K562 (cell line): Measurements from ENCODE around the gene SLC10A3. TPM values are rescaled to one million over a fixed set of nuclear protein-coding genes. Genes with fewer than 3 reads are reported as not detected.

ENCODE experiments used
- BDP1 ChIP-seq: IDR thresholded peaks from 3 replicates; pipeline ENCODE4 v1.6.1; 2011; ENCODE audit not compliant: insufficient read length, insufficient read depth
- BMI1 ChIP-seq: fragments of 150-350 bp; IDR thresholded peaks from 2 replicates; pipeline ENCODE4 v1.6.1; 2014; ENCODE audit warnings: low read length
- CEBPB ChIP-seq: fragments of 450-650 bp; IDR thresholded peaks from 2 replicates; pipeline ENCODE4 v1.6.1; 2016; ENCODE audit warnings: missing genetic modification characterization, missing compliant biosample characterization
- ETV6 ChIP-seq, 3 experiments: fragments of 150-350 bp in 1 of 3; sonication (generic) in 1 of 3; formaldehyde crosslinking in 1 of 3; IDR thresholded peaks; 2 replicates each; pipeline versions ENCODE4 v1.6.1 to v1.8.0; 2014 to 2022; ENCODE audit warnings: borderline replicate concordance in 2 of 3, low read depth in 2 of 3, antibody characterized with exemption in 1 of 3, low read length in 1 of 3, mild to moderate bottlenecking in 1 of 3, missing genetic modification reagents in 1 of 3
- EZH2 ChIP-seq: IDR thresholded peaks from 2 replicates; pipeline ENCODE4 v1.6.1; 2012; ENCODE audit warnings: low read depth, mild to moderate bottlenecking, inconsistent platforms, low read length, borderline replicate concordance
- FOXK2 ChIP-seq, 2 experiments: fragments of 450-650 bp; IDR thresholded peaks in 1 of 2; conservative IDR thresholded peaks in 1 of 2; 2 replicates each; pipeline ENCODE4 v1.6.1; 2016; ENCODE audit warnings: low read depth in 2 of 2, mild to moderate bottlenecking in 1 of 2
- HDAC2 ChIP-seq: fragments of 450-650 bp; IDR thresholded peaks from 2 replicates; pipeline ENCODE4 v1.6.1; 2016; ENCODE audit warnings: mild to moderate bottlenecking
- HOXB6 ChIP-seq: fragments of 250-450 bp; sonication (Bioruptor Pico); IDR thresholded peaks from 2 replicates; pipeline ENCODE4 v1.5.1; 2022; ENCODE audit warnings: mild to moderate bottlenecking, borderline replicate concordance
- PPARD ChIP-seq: fragments of 250-450 bp; sonication (Bioruptor Pico); IDR thresholded peaks from 2 replicates; pipeline ENCODE4 v1.8.0; 2022; ENCODE audit warnings: inconsistent platforms, mild to moderate bottlenecking, moderate library complexity
- PTRF ChIP-seq: fragments of 450-650 bp; IDR thresholded peaks from 2 replicates; pipeline ENCODE4 v1.6.1; 2016; ENCODE audit warnings: mild to moderate bottlenecking, missing genetic modification characterization, missing compliant biosample characterization
- SP1 ChIP-seq: sonication (generic); formaldehyde crosslinking; IDR thresholded peaks from 2 replicates; pipeline ENCODE4 v1.8.1; 2022; ENCODE audit warnings: mild to moderate bottlenecking, missing genetic modification reagents
- STAT5B ChIP-seq: fragments of 250-450 bp; sonication (Bioruptor Pico); IDR thresholded peaks from 2 replicates; pipeline ENCODE4 v1.8.0; 2021; ENCODE audit warnings: mild to moderate bottlenecking, inconsistent platforms
- TRIM24 ChIP-seq, 2 experiments: fragments of 450-650 bp; IDR thresholded peaks; 2 replicates each; pipeline ENCODE4 v1.6.1; 2016
- USF2 ChIP-seq: sonication (generic); formaldehyde crosslinking; IDR thresholded peaks from 2 replicates; pipeline ENCODE4 v1.5.0; 2020; ENCODE audit warnings: missing genetic modification reagents
- ZKSCAN3 ChIP-seq: fragments of 250-450 bp; sonication (Bioruptor Pico); IDR thresholded peaks from 2 replicates; pipeline ENCODE4 v1.4.0; 2020
- polyA plus RNA-seq, 8 experiments: library from polyadenylated mRNA; depleted of rRNA in 4 of 8; stranded (reverse) in 5 of 8; unstranded in 3 of 8; fragments of >200 nt; fragmentation: Nextera tagmentation in 2 of 8; fragmentation: Illumina TruSeq in 1 of 8; extraction: Ambion mirVana in 2 of 8; extraction: Trizol in 1 of 8; gene quantifications; 2 replicates each; pipeline versions ENCODE4 v1.2.1 to v1.2.3, GENCODE V29; 2011 to 2014; ENCODE audit warnings: inconsistent platforms in 1 of 8, missing spikeins in 1 of 8
- total RNA-seq, 7 experiments: library from RNA; depleted of rRNA in 6 of 7; stranded (reverse); fragments of >200 nt in 6 of 7; fragmentation: Illumina TruSeq in 2 of 7; extraction: Trizol in 2 of 7; gene quantifications; 2 replicates each; pipeline versions ENCODE4 v1.2.1 to v1.2.3, GENCODE V29; 2011 to 2021; ENCODE audit warnings: low replicate concordance in 1 of 7
- TF ChIP-seq, protein P1 (sequence below): fragments of 450-650 bp; formaldehyde crosslinking; IDR thresholded peaks from 2 replicates; pipeline ENCODE4 v1.4.0; 2022; ENCODE audit warnings: missing genetic modification characterization
- TF ChIP-seq, protein P2 (sequence below): sonication (generic); formaldehyde crosslinking; IDR thresholded peaks from 2 replicates; pipeline ENCODE4 v1.8.0; 2022; ENCODE audit warnings: mild to moderate bottlenecking, missing genetic modification reagents, borderline replicate concordance
- TF ChIP-seq, protein P3 (sequence below), 3 experiments: IDR thresholded peaks in 2 of 3; conservative IDR thresholded peaks in 1 of 3; 2 replicates each; pipeline ENCODE4 v1.5.1; 2011 to 2012; ENCODE audit warnings: low read length in 3 of 3, mild to moderate bottlenecking in 3 of 3, control low read depth in 2 of 3, improper control_type of control experiment in 1 of 3, inconsistent platforms in 1 of 3, low read depth in 1 of 3, mixed read lengths in 1 of 3, moderate library complexity in 1 of 3; ENCODE audit not compliant: insufficient read depth in 2 of 3
- TF ChIP-seq, protein P4 (sequence below): fragments of 450-650 bp; IDR thresholded peaks from 2 replicates; pipeline ENCODE4 v1.6.1; 2014; ENCODE audit warnings: low read depth, mild to moderate bottlenecking, moderate library complexity, borderline replicate concordance

Gene SLC10A3
- total and polyA plus RNA-seq, 9 of the 15 experiments (the other 6 are each of a cell fraction or from before 2014, with no cell fraction given) = 5.2 to 30.6 (median 16.7) TPM

DNA sequence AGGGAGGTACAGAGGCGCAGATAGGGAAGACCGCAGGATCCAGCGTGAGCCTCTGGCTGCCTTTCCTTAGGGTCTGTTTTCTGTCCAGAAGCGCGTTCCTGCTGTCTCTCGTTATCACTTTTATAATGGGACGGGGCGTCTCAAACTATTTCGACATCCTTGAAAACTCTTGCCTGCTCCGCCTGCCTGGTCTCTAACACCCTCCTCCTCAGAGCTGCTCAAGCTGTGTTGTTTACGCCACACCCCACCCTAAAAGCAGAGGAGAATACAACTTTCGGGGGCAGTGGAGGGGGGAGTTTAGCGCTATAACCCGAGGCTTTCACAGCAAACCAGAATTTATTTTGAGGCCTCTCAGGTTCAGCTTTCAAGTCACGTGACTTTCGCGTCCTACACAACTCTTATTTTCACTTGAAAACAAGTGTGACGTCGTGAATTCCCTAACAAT lies 26.2 kb upstream of the SLC10A3 start (continued):
- TF ChIP-seq STAT5B = no peak
- TF ChIP-seq BMI1 = no peak
- no peak for TF ChIP-seq SP1 (CRISPR knock-in tag)
- TF ChIP-seq, protein P1, sequence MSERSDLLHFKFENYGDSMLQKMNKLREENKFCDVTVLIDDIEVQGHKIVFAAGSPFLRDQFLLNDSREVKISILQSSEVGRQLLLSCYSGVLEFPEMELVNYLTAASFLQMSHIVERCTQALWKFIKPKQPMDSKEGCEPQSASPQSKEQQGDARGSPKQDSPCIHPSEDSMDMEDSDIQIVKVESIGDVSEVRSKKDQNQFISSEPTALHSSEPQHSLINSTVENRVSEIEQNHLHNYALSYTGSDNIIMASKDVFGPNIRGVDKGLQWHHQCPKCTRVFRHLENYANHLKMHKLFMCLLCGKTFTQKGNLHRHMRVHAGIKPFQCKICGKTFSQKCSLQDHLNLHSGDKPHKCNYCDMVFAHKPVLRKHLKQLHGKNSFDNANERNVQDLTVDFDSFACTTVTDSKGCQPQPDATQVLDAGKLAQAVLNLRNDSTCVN = no peak
- TF ChIP-seq CEBPB = peak; percentile 86
- TF ChIP-seq PPARD (CRISPR knock-in tag) = no peak
- TF ChIP-seq, protein P2, sequence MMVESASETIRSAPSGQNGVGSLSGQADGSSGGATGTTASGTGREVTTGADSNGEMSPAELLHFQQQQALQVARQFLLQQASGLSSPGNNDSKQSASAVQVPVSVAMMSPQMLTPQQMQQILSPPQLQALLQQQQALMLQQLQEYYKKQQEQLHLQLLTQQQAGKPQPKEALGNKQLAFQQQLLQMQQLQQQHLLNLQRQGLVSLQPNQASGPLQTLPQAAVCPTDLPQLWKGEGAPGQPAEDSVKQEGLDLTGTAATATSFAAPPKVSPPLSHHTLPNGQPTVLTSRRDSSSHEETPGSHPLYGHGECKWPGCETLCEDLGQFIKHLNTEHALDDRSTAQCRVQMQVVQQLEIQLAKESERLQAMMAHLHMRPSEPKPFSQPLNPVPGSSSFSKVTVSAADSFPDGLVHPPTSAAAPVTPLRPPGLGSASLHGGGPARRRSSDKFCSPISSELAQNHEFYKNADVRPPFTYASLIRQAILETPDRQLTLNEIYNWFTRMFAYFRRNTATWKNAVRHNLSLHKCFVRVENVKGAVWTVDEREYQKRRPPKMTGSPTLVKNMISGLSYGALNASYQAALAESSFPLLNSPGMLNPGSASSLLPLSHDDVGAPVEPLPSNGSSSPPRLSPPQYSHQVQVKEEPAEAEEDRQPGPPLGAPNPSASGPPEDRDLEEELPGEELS (CRISPR knock-in tag) = no peak
- no peak for TF ChIP-seq PTRF (tag)
- 0 out of 4 replicates have a peak, but pooled peaks of 1 of the 2 experiments have one; percentile 29 for TF ChIP-seq ETV6 (IDR thresholded peaks at IDR 0.05; ENCODE audit: borderline replicate concordance in 1 of 2, low read depth in 2 of 2, low read length in 1 of 2)
- TF ChIP-seq ETV6 (CRISPR knock-in tag; IDR thresholded peaks at IDR 0.05; ENCODE audit: borderline replicate concordance) = no peak
- TF ChIP-seq EZH2 = no peak
- TF ChIP-seq, protein P3, sequence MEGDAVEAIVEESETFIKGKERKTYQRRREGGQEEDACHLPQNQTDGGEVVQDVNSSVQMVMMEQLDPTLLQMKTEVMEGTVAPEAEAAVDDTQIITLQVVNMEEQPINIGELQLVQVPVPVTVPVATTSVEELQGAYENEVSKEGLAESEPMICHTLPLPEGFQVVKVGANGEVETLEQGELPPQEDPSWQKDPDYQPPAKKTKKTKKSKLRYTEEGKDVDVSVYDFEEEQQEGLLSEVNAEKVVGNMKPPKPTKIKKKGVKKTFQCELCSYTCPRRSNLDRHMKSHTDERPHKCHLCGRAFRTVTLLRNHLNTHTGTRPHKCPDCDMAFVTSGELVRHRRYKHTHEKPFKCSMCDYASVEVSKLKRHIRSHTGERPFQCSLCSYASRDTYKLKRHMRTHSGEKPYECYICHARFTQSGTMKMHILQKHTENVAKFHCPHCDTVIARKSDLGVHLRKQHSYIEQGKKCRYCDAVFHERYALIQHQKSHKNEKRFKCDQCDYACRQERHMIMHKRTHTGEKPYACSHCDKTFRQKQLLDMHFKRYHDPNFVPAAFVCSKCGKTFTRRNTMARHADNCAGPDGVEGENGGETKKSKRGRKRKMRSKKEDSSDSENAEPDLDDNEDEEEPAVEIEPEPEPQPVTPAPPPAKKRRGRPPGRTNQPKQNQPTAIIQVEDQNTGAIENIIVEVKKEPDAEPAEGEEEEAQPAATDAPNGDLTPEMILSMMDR (IDR thresholded peaks at IDR 0.05 in 2 of 3, conservative IDR thresholded peaks at IDR 0.05 in 1 of 3; ENCODE audit: insufficient read depth in 2 of 3, low read depth in 1 of 3, low read length in 3 of 3) = no peak
- peak; percentile 25; the same call in 1 of the 2 replicates for TF ChIP-seq USF2 (CRISPR knock-in tag)
- TF ChIP-seq, protein P4, sequence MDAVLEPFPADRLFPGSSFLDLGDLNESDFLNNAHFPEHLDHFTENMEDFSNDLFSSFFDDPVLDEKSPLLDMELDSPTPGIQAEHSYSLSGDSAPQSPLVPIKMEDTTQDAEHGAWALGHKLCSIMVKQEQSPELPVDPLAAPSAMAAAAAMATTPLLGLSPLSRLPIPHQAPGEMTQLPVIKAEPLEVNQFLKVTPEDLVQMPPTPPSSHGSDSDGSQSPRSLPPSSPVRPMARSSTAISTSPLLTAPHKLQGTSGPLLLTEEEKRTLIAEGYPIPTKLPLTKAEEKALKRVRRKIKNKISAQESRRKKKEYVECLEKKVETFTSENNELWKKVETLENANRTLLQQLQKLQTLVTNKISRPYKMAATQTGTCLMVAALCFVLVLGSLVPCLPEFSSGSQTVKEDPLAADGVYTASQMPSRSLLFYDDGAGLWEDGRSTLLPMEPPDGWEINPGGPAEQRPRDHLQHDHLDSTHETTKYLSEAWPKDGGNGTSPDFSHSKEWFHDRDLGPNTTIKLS = 0 out of 2 replicates have a peak, but pooled peaks have one; percentile 16
- no peak for TF ChIP-seq TRIM24 (IDR thresholded peaks at IDR 0.05)
- TF ChIP-seq HDAC2 = 0 out of 2 replicates have a peak, but pooled peaks have one; percentile 33
- TF ChIP-seq BDP1 = no peak
- no peak for TF ChIP-seq HOXB6
- TF ChIP-seq FOXK2 (conservative IDR thresholded peaks at IDR 0.05 in 1 of 2, IDR thresholded peaks at IDR 0.05 in 1 of 2; ENCODE audit: low read depth in 2 of 2) = 0 out of 4 replicates have a peak, but pooled peaks of 1 of the 2 experiments have one; percentile 21
- no peak for TF ChIP-seq ZKSCAN3
